OCI-LY7 (cell line): ENCODE measurements around the gene FBXL17. TPM values are rescaled to one million over a fixed set of nuclear protein-coding genes. Genes with fewer than 3 reads are reported as not detected.

ENCODE experiments used
- Bru-seq: library from RNA; stranded (reverse); fragments of 400-500 nt; gene quantifications from one replicate; lab custom pipeline; 2021; lab: Mats Ljungman, UMichigan
- BruChase-seq, 2 experiments: library from RNA; stranded (reverse); fragments of 400-500 nt; gene quantifications; one replicate each; lab custom pipeline; 2021; lab: Mats Ljungman, UMichigan
- BruUV-seq: library from RNA; stranded (reverse); fragments of 400-500 nt; replicated peaks from 2 replicates; lab custom pipeline; 2021; lab: Mats Ljungman, UMichigan
- CTCF ChIA-PET: fragments of 300-600 bp; sonication (Branson Sonifier 250); formaldehyde crosslinking; loops from one replicate; lab custom pipeline; 2022; ENCODE audit warnings: antibody characterized with exemption; ENCODE audit not compliant: unreplicated experiment; lab: Charles Lee
- POLR2A ChIA-PET: fragments of 300-600 bp; sonication (Branson Sonifier 250); formaldehyde crosslinking; loops from one replicate; lab custom pipeline; 2022; ENCODE audit warnings: antibody characterized with exemption; lab: Charles Lee
- DNase-seq: peaks from one replicate; pipeline ENCODE4 v3.0.0-alpha.2; 2015; ENCODE audit warnings: low spot score
- H2AFZ ChIP-seq: fragments of 200-600 bp; sonication (generic), shearing (Covaris generic); 2 replicates; pipeline ENCODE4 v1.6.1; 2014; ENCODE audit warnings: mild to moderate bottlenecking, antibody characterized with exemption, low read length, moderate library complexity
- H3K27ac ChIP-seq: fragments of 200-600 bp; sonication (generic); 2 replicates; pipeline ENCODE4 v1.5.1; 2014; ENCODE audit warnings: mixed run types, low read depth, mild to moderate bottlenecking, moderate library complexity, low read length, inconsistent platforms; ENCODE audit not compliant: poor library complexity, severe bottlenecking
- H3K36me3 ChIP-seq: fragments of 200-600 bp; sonication (generic); 2 replicates; pipeline ENCODE4 v1.6.1; 2014; ENCODE audit warnings: mild to moderate bottlenecking, antibody characterized with exemption, low read length, moderate library complexity, mixed read lengths; ENCODE audit not compliant: insufficient read depth
- H3K4me1 ChIP-seq: fragments of 200-600 bp; sonication (generic); 2 replicates; pipeline ENCODE4 v1.5.1; 2014; ENCODE audit warnings: mild to moderate bottlenecking, low read length; ENCODE audit not compliant: insufficient read depth, poor library complexity, severe bottlenecking
- H3K4me2 ChIP-seq: fragments of 200-600 bp; sonication (generic); 2 replicates; pipeline ENCODE4 v1.6.1; 2014; ENCODE audit warnings: mild to moderate bottlenecking, low read length
- H3K4me3 ChIP-seq: fragments of 200-600 bp; sonication (generic); 2 replicates; pipeline ENCODE4 v1.5.1; 2014; ENCODE audit warnings: mild to moderate bottlenecking, low read depth, low read length; ENCODE audit not compliant: poor library complexity, severe bottlenecking
- H3K79me2 ChIP-seq: fragments of 200-600 bp; sonication (generic); 2 replicates; pipeline ENCODE4 v1.6.1; 2016; ENCODE audit warnings: low read depth, mild to moderate bottlenecking, low read length, moderate library complexity, mixed read lengths; ENCODE audit not compliant: insufficient read depth
- H3K9me2 ChIP-seq: fragments of 200-600 bp; sonication (generic); 2 replicates; pipeline ENCODE4 v1.6.1; 2016; ENCODE audit warnings: mild to moderate bottlenecking, low read length, mixed read lengths; ENCODE audit not compliant: insufficient read depth
- H3K9me3 ChIP-seq: fragments of 200-600 bp; sonication (generic); 2 replicates; pipeline ENCODE4 v1.6.1; 2014; ENCODE audit warnings: mild to moderate bottlenecking, mixed run types, low read length, mixed read lengths
- H4K20me1 ChIP-seq: fragments of 200-600 bp; sonication (generic); 2 replicates; pipeline ENCODE4 v1.6.1; 2014; ENCODE audit warnings: mild to moderate bottlenecking, antibody characterized with exemption, low read length, moderate library complexity, mixed read lengths; ENCODE audit not compliant: insufficient read depth
- EZH2phosphoT487 ChIP-seq: fragments of 200-600 bp; sonication (generic); IDR thresholded peaks from 2 replicates; pipeline ENCODE4 v1.6.1; 2018; ENCODE audit warnings: low read depth, borderline replicate concordance, mild to moderate bottlenecking, mixed run types, antibody characterized with exemption, low read length, moderate library complexity, mixed read lengths
- intact Hi-C: fragments of 100-400 bp; cut with micrococcal nuclease; formaldehyde crosslinking; loops from one replicate; pipeline ENCODE4 v1.10.0; 2022; ENCODE audit not compliant: unreplicated experiment
- long read RNA-seq: library from polyadenylated mRNA; stranded (forward); transcript quantifications from one replicate; pipeline ENCODE4 v2.0.0, GENCODE V29; 2022
- total RNA-seq, 2 experiments: library from RNA; depleted of rRNA in 1 of 2; stranded (reverse); fragments of >200 nt in 1 of 2; shearing (Covaris generic) in 1 of 2; gene quantifications; 2 replicates each; pipeline ENCODE4 v1.2.3, GENCODE V29; 2014 to 2022
- TF ChIP-seq, protein P1 (sequence below): fragments of 200-600 bp; sonication (generic); conservative IDR thresholded peaks from 2 replicates; pipeline ENCODE4 v1.5.1; 2014; ENCODE audit warnings: mild to moderate bottlenecking, antibody characterized with exemption, low read length, moderate library complexity, mixed read lengths

The FBXL17 gene
- total RNA-seq (2014; rRNA removed; shearing (Covaris generic)) (10.2 TPM in 2 replicates), total RNA-seq (2022) (20.5 and 21.6 TPM in 2 replicates), Bru-seq, nascent RNA (percentile 64 among the genes with signal in this experiment), BruChase-seq, experiment 1, labeled RNA remaining after a 6-hour chase (percentile 66 among the genes with signal in this experiment), BruChase-seq, experiment 2, labeled RNA remaining after a 2-hour chase (percentile 70 among the genes with signal in this experiment)
- long read RNA-seq, partial matches to known transcripts: 4 of 27 reads
- long read RNA-seq, other reads (novel, unspliced or antisense): 23 of 27 reads

DNA sequence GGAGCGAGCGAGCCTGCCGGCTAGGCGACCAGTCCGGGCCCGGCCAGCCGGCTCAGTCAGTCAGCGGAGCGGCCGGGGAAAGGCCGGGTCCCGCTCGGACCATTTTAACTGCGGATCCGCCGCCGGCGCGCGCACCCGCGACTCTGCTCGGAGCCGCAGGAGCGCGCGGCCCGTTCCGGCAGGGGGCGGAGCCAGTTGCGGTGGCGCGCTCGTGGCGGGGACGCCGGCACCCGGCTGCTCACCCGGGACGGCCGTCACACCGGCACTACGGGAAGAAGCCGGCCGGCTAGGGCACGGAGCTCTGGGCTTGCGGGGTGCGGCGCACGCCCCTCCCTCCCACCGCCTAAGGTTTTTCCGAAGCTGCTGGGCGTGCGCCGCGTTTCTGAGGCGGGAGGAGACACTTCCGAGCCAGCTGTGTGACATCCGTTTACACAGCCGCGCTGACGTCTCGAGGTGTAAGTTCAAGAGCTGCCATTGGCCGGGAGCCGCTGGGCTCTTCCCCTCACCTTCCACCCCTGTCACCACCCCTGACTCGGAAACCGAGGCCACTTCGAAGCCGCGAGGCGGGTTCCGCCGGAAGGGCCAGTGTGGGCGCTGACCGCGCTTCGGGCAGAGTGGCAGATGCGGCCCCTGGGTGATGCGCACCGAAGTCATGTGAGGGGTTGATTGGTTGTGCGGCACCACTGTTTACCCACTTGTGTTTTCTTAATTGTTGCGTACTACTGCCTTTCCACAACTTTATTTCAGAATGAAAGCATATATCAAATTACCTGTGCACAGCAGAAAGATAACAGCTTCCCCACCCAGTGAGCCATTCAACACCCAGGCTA lies at the start of gene FBXL17:
Gene FBXL17 (minus strand): TSS at position 145 of the 830 bp plus-strand sequence.
- no TSS peak for BruUV-seq

DNA sequence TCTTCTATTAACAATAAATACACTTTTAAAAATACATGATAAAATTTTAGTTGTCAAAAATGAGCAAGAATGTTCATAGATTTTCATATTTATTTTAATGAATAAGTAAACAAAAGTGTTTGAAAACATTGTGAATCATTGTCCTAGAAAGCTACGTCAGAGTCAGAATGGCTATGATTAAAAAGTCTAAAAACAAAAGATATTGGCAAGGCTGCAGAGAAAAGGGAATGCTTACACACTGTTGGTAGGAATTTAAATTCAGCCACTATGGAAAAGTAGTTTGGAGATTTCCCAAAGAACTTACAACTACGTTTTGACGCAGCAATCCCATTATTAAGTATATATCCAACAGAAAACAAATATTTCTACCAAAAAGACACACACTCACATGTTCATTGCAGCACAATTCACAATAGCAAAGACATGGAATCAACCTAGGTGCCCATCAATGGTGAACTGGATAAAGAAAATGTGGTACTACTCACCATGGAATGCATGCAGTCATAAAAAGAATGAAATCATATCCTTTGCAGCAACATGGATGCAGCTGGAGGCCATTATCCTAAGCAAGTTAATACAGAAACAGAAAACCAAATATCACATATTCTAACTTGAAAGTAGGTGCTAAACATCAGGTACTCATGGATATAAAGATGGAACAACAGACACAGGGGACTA lies 49.2 kb upstream of the FBXL17 start:
- H3K4me1 ChIP-seq: no peaks in the 10 kb centered on the region
- ChIA-PET POLR2A (interaction anchor here (0.7 kb wide), 1 partner anchor 1432 kb away, joined by 3 read pairs; no protein-coding TSS in a partner anchor), CTCF (no interaction called here)
- H3K79me2 ChIP-seq: no peaks in the 10 kb centered on the region
- no peak overlapping the region for H3K4me3 ChIP-seq
- H3K4me2 ChIP-seq: no peak overlapping the region
- intact Hi-C loops: no loop called here
- DNase-seq: no peak
- H3K27ac ChIP-seq: no peak overlapping the region
- no peak overlapping the region for H2AFZ ChIP-seq
- H3K9me2 ChIP-seq: no peaks in the 10 kb centered on the region
- H4K20me1 ChIP-seq: no peaks in the 10 kb centered on the region
- H3K9me3 ChIP-seq: no peaks in the 10 kb centered on the region
- TF ChIP-seq, protein P1, sequence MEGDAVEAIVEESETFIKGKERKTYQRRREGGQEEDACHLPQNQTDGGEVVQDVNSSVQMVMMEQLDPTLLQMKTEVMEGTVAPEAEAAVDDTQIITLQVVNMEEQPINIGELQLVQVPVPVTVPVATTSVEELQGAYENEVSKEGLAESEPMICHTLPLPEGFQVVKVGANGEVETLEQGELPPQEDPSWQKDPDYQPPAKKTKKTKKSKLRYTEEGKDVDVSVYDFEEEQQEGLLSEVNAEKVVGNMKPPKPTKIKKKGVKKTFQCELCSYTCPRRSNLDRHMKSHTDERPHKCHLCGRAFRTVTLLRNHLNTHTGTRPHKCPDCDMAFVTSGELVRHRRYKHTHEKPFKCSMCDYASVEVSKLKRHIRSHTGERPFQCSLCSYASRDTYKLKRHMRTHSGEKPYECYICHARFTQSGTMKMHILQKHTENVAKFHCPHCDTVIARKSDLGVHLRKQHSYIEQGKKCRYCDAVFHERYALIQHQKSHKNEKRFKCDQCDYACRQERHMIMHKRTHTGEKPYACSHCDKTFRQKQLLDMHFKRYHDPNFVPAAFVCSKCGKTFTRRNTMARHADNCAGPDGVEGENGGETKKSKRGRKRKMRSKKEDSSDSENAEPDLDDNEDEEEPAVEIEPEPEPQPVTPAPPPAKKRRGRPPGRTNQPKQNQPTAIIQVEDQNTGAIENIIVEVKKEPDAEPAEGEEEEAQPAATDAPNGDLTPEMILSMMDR: no peak
- TF ChIP-seq EZH2phosphoT487: no peak
- BruUV-seq: no TSS peak
- H3K36me3 ChIP-seq: no peaks in the 10 kb centered on the region

More for the DNA sequence above, at the start of gene FBXL17:
- POLR2A ChIA-PET: interaction anchor here (0.6 to 1.3 kb wide), 5 partner anchors 10 to 127 kb away, joined by 3 to 4 read pairs (median 3); no protein-coding TSS in a partner anchor
- peaks cover 33% of the 10 kb centered on the region; the same call in 1 of the 2 replicates for H3K79me2 ChIP-seq
- H2AFZ ChIP-seq: peak within 1 kb of the TSS; percentile 91
- H3K27ac ChIP-seq: peak within 1 kb of the TSS; percentile 92
- H3K4me3 ChIP-seq: peak within 1 kb of the TSS; percentile 92
- DNase-seq: peak; percentile 96
- no peaks in the 10 kb centered on the region for H4K20me1 ChIP-seq
- no peak for TF ChIP-seq EZH2phosphoT487
- TF ChIP-seq, protein P1: no peak
- intact Hi-C loops: loop anchor here (1.0 to 10.0 kb wide), 5 partner anchors 363 to 1539 kb away; partner anchors contain the start of gene FER
- H3K9me2 ChIP-seq: no peaks in the 10 kb centered on the region
- 0 out of 2 replicates have a peak, but pooled peaks cover under 1% of the 10 kb centered on the region for H3K9me3 ChIP-seq
- H3K4me1 ChIP-seq: peaks cover 28% of the 10 kb centered on the region
- H3K4me2 ChIP-seq: peak within 1 kb of the TSS; percentile 91
- CTCF ChIA-PET: no interaction called here
- H3K36me3 ChIP-seq: peaks cover 4% of the 10 kb centered on the region; the same call in 1 of the 2 replicates
